Esophagus muscularis mucosa (tissue), 4 donors: ENCODE data around the gene OLFML3. TPM values are rescaled to one million over a fixed set of nuclear protein-coding genes. Genes with fewer than 3 reads are reported as not detected.

Source experiments
- DNase-seq: peaks from one replicate; pipeline ENCODE4 v3.0.0-alpha.2; 2017; ENCODE audit errors: extremely low spot score
- H3K27ac ChIP-seq, 4 donors: fragments of 200-600 bp; sonication (generic); replicated peaks in 1 of 4; 1 replicate in 3 of 4; 2 replicates in 1 of 4; pipeline ENCODE4 v1.5.1; 2016 to 2019; ENCODE audit warnings: mild to moderate bottlenecking in 1 of 4
- H3K27me3 ChIP-seq, 4 donors: fragments of 200-600 bp; sonication (generic); one replicate each; pipeline versions ENCODE4 v1.5.1 to v1.6.0; 2016 to 2019
- H3K36me3 ChIP-seq, 4 donors: fragments of 200-600 bp; sonication (generic); one replicate each; pipeline ENCODE4 v1.5.1; 2016 to 2019
- H3K4me1 ChIP-seq, 4 donors: fragments of 200-600 bp; sonication (generic); one replicate each; pipeline ENCODE4 v1.5.1; 2016 to 2019
- H3K4me3 ChIP-seq, 4 donors: fragments of 200-600 bp; sonication (generic); 1 replicate in 2 of 4; 2 replicates in 2 of 4; pipeline ENCODE4 v1.5.1; 2016 to 2019; ENCODE audit warnings: mild to moderate bottlenecking in 4 of 4, moderate library complexity in 1 of 4
- H3K9me3 ChIP-seq, 4 donors: fragments of 200-600 bp; sonication (generic); 1 replicate in 3 of 4; 2 replicates in 1 of 4; pipeline ENCODE4 v1.5.1; 2016 to 2019
- EP300 ChIP-seq: sonication (generic); formaldehyde crosslinking; IDR thresholded peaks from one replicate; pipeline ENCODE4 v1.6.1; 2017; ENCODE audit warnings: antibody characterized with exemption
- POLR2A ChIP-seq: fragments of 450-650 bp; IDR thresholded peaks from one replicate; pipeline ENCODE4 v1.6.1; 2017; ENCODE audit warnings: antibody characterized with exemption, moderate library complexity, mild to moderate bottlenecking, low read depth
- POLR2AphosphoS5 ChIP-seq, 2 donors: sonication (generic); formaldehyde crosslinking; IDR thresholded peaks; one replicate each; pipeline ENCODE4 v1.6.1; 2017; ENCODE audit warnings: antibody characterized with exemption in 2 of 2
- WGBS: methylation state at CpG from one replicate; pipeline ENCODE4 v1.1.5; 2018; 5-methylcytosine and 5-hydroxymethylcytosine counted together
- intact Hi-C: fragments of 100-400 bp; cut with DNase I; formaldehyde crosslinking; loops from one replicate; pipeline ENCODE4 v1.15.1; 2023
- total RNA-seq, 4 donors: library from RNA; depleted of rRNA; stranded (reverse); fragments of >200 nt; gene quantifications; one replicate each; pipeline versions ENCODE4 v1.1.0 to v1.2.1, GENCODE V29; 2016
- TF ChIP-seq, protein P1 (sequence below), 3 experiments: fragments of 200-600 bp in 2 of 3; fragments of 450-650 bp in 1 of 3; sonication (generic) in 2 of 3; IDR thresholded peaks; one replicate each; pipeline ENCODE4 v1.5.1; 2017 to 2019; ENCODE audit warnings: antibody characterized with exemption in 3 of 3, mild to moderate bottlenecking in 2 of 3, moderate library complexity in 1 of 3

OLFML3 gene
- total RNA-seq, 4 donors from 2014 or later: 57.7 to 109 (median 67.4) TPM

DNA sequence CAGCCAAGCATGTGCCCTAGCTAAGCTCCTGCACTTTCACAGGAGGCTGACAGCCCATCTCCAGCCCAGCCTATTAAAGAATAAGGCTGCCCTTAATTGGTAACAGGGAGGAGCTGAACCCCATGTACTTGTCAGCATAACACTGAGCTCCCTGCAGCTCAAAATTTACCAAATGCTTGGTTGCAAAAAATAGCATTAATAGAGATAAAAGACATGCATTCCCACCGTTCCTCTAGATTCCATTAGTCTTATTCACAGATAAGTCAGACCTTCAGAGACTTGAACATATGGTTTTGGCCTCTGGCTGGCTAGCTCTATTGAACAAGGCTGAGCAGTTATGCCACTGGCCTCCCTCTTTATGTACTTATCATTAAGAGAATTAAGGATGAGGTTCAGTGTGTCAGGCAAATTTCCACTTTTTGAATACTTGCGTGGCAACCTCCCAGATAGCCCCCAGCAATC, 29.2 kb downstream of the OLFML3 start:
- no peaks in the 10 kb centered on the region for H3K9me3 ChIP-seq
- 59% methylated on average over 2 of the region's 2 CpGs for WGBS
- no peaks in the 10 kb centered on the region for H3K36me3 ChIP-seq
- TF ChIP-seq EP300 (no peak), POLR2A (no peak)
- TF ChIP-seq, protein P1, sequence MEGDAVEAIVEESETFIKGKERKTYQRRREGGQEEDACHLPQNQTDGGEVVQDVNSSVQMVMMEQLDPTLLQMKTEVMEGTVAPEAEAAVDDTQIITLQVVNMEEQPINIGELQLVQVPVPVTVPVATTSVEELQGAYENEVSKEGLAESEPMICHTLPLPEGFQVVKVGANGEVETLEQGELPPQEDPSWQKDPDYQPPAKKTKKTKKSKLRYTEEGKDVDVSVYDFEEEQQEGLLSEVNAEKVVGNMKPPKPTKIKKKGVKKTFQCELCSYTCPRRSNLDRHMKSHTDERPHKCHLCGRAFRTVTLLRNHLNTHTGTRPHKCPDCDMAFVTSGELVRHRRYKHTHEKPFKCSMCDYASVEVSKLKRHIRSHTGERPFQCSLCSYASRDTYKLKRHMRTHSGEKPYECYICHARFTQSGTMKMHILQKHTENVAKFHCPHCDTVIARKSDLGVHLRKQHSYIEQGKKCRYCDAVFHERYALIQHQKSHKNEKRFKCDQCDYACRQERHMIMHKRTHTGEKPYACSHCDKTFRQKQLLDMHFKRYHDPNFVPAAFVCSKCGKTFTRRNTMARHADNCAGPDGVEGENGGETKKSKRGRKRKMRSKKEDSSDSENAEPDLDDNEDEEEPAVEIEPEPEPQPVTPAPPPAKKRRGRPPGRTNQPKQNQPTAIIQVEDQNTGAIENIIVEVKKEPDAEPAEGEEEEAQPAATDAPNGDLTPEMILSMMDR (IDR thresholded peaks at IDR 0.05): no peak
- intact Hi-C loops: no loop called here
- no peak for DNase-seq
- peaks cover 0 to 4% (median 1%) of the 10 kb centered on the region in 4 donors for H3K4me1 ChIP-seq
- no peak overlapping the region for H3K27ac ChIP-seq
- H3K4me3 ChIP-seq: no peak overlapping the region
- no peaks in the 10 kb centered on the region for H3K27me3 ChIP-seq

DNA sequence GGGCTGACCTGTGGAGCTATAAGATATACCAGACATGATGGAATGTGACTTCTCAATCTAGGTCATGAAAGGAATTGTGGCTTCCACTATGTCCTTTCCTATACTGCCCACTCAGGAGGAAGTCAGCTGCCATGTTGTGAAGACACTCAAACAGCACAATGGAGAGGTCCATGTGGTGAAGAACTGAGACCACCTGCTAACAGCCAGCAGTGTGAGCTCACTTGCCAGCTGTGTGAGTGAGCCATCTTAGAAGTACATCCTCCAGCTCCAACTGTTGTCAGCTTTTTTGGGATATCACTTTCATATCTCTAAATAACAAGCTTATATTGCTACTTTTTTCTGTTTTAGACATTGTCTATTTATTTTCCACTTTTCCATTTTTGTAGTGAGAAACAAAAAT, 29.7 kb downstream of the OLFML3 start:
- Histone ChIP-seq H3K4me3 (no peak overlapping the region), H3K27me3 (no peaks in the 10 kb centered on the region), H3K27ac (no peak overlapping the region), H3K36me3 (no peaks in the 10 kb centered on the region), H3K9me3 (no peaks in the 10 kb centered on the region), H3K4me1 (peaks cover 0 to 2% (median 0%) of the 10 kb centered on the region in 4 donors)
- no peak for DNase-seq
- TF ChIP-seq POLR2AphosphoS5 (IDR thresholded peaks at IDR 0.05) (no peak), POLR2A (no peak), EP300 (no peak)
- intact Hi-C loops: no loop called here

DNA sequence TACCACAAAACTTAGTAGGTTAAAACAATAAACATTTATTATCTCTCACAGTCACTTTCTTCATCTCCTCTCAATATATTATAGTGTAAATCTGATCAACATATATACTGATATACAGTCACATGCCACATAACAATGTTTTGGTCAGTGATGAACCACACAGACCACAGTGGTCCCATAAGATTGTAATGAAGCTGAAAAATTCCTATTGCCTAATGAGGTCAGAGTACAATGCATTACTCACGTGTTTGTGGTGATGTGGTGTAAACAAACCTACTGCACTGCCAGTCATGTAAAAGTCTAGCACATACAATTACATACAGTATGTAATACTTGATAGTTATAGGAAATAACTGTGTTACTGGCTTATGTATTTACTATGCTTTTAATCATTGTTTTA, 30.1 kb downstream of the OLFML3 start:
- H3K4me1 ChIP-seq: no peaks in the 10 kb centered on the region
- no peak for TF ChIP-seq EP300
- no peak for TF ChIP-seq POLR2AphosphoS5 (IDR thresholded peaks at IDR 0.05)
- TF ChIP-seq POLR2A: no peak
- TF ChIP-seq, protein P1 (IDR thresholded peaks at IDR 0.05): no peak
- intact Hi-C loops: no loop called here
- H3K27ac ChIP-seq: no peak overlapping the region
- no peaks in the 10 kb centered on the region for H3K36me3 ChIP-seq
- 80% methylated on average over 1 of the region's 1 CpG for WGBS
- H3K9me3 ChIP-seq: no peaks in the 10 kb centered on the region
- H3K27me3 ChIP-seq: no peaks in the 10 kb centered on the region
- no peak for DNase-seq
- H3K4me3 ChIP-seq: no peak overlapping the region

DNA sequence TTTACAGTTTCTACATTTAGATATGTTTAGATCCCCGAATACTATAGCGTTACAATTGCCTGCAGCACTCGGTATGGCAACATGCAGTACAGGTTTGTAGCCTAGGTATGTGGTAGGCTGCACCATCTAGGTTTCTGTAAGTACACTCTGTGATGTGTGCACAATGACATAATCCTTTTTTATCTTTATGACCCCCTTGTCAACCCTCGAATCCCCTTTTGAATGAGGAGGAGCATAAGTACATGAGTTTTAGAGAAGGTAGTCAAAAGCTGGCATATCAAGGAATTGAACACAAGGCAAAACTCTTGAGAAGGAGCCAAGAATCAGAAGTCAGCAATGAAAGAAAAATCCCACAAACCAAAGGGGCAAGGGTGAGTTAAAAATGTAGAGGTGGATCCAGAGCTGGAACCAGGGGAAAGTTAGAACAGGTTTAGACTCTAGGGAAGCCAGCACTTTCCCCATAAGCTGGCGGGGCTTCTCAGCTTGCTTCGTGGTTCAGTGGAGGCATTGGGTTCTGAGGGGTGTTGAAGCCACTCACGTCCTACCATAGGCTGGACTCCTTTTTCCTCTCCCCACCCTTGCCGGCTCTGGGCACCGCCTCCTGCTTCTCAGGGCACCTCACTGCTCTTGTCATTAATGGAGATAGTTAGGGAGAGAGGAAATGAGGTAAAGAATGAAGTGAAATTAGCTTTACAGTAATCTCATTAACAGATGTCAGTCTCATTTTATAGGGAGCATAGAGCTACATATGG, 31.3 kb downstream of the OLFML3 start:
- Histone ChIP-seq H3K36me3 (no peaks in the 10 kb centered on the region), H3K27me3 (no peaks in the 10 kb centered on the region), H3K27ac (no peak overlapping the region), H3K9me3 (no peaks in the 10 kb centered on the region), H3K4me3 (no peak overlapping the region), H3K4me1 (no peaks in the 10 kb centered on the region)
- TF ChIP-seq, protein P1 (IDR thresholded peaks at IDR 0.05): no peak
- TF ChIP-seq EP300: no peak
- TF ChIP-seq POLR2A: no peak
- TF ChIP-seq POLR2AphosphoS5 (IDR thresholded peaks at IDR 0.05): no peak
- no peak for DNase-seq
- WGBS: 68% methylated on average over 9 of the region's 9 CpGs
- intact Hi-C loops: no loop called here

DNA sequence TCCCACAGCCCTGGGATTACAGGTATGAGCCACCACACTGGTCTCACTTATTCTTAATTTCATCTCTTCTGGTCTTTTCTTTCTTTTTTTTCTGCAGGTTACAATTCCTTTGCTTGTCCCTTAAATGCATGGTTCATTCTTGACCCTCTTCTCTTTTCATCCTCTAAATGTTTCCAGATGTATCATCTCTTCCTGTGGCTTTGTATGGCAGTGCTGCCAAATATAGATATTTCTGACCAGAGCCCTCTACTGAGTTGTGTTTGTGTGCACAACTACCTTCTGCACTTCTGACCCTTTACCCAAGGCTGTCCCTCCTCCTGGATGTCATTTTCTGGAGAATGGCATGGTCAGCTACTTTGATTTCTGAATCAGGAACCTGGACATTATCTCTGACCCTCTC, 32.5 kb downstream of the OLFML3 start:
- no peak overlapping the region for H3K4me3 ChIP-seq
- no peaks in the 10 kb centered on the region for H3K27me3 ChIP-seq
- no peaks in the 10 kb centered on the region for H3K9me3 ChIP-seq
- TF ChIP-seq EP300 (no peak), POLR2A (no peak), POLR2AphosphoS5 (IDR thresholded peaks at IDR 0.05) (no peak)
- TF ChIP-seq, protein P1 (IDR thresholded peaks at IDR 0.05): no peak
- intact Hi-C loops: no loop called here
- no peak for DNase-seq
- H3K36me3 ChIP-seq: no peaks in the 10 kb centered on the region
- H3K27ac ChIP-seq: no peak overlapping the region
- H3K4me1 ChIP-seq: no peaks in the 10 kb centered on the region
